Right lung (tissue), 5 donors: ENCODE measurements around the gene R3HDM1. TPM values are rescaled to one million over a fixed set of nuclear protein-coding genes. Genes with fewer than 3 reads are reported as not detected.
"Not testable (repeated sequence)": the region's sequence is repeated elsewhere in the genome, so short reads cannot be mapped to it uniquely, and the experiment has no call there.

Source experiments
- DNase-seq, 2 donors: peaks; one replicate each; pipeline ENCODE4 v3.0.0-alpha.2; 2013
- polyA plus RNA-seq, 5 donors: library from polyadenylated mRNA; unstranded; fragments of 120-200 nt; gene quantifications; one replicate each; pipeline versions ENCODE4 v1.2.1 to v1.2.3, GENCODE V29; 2013; ENCODE audit warnings: inconsistent platforms in 1 of 5, low replicate concordance in 1 of 5; ENCODE audit not compliant: insufficient read length in 5 of 5, insufficient read depth in 1 of 5

The R3HDM1 gene
- polyA plus RNA-seq, 5 donors: 31.2 to 39.2 (median 38.2) TPM

- DNase-seq: no peak
Measured at GRCh38 chr2:135563793-135564192, 32.5 kb downstream of the R3HDM1 start.

GRCh38 chr2:135570884-135571283 is 39.6 kb downstream of the R3HDM1 start:
- DNase-seq: no peak

GRCh38 chr2:135573620-135574019 is 42.3 kb downstream of the R3HDM1 start:
- no peak for DNase-seq

- no peak for DNase-seq
Measured at GRCh38 chr2:135581282-135581681, 50.0 kb downstream of the R3HDM1 start.

DNA sequence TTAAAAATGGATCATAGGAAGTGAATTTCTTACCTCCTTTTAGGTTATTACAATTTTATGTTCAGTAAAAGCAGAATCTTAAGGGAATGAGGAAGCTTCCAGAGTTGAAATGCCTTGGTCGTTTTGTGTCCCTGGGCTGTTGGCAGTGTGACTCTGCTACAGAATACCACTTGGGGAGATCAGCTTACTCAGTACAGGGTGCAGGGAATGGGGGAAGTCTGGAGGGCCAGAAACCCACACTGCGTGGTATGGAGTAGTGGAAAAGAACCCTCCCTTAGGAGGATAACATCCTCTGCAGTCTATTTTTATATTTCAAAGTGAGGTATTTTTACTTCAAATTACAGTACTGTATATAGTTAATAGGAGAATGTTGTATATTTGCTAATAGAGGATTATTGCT is 51.1 kb downstream of the R3HDM1 start:
- DNase-seq: no peak

GRCh38 chr2:135585586-135585985 is 54.3 kb downstream of the R3HDM1 start:
- no peak for DNase-seq

GRCh38 chr2:135586148-135586547 is 54.9 kb downstream of the R3HDM1 start:
- no peak for DNase-seq

DNA sequence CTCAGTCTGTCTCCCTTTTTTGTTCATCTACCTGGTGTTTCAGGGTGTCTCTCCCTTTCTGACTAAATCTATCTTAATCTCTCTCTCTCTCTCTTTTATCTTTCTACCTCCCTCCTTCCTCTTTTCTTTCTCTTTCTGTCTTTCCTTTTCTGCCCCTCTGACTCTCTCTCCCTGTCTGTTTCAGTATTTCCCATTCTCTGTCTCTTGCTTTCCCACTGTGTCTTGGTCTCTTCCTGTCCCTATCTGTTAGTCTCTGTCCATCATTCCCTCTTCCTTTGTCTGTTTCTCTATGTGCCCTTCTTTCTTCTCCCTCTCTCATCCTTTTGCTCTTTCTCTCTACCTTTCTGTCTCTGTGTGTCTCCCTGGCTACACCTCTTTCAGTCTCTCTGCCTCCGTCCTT is 56.7 kb downstream of the R3HDM1 start:
- no peak for DNase-seq

- DNase-seq: no peak
Measured at GRCh38 chr2:135590619-135591260, 59.5 kb downstream of the R3HDM1 start.

- DNase-seq: no peak
Measured at GRCh38 chr2:135600915-135601314, 69.6 kb downstream of the R3HDM1 start.

DNA sequence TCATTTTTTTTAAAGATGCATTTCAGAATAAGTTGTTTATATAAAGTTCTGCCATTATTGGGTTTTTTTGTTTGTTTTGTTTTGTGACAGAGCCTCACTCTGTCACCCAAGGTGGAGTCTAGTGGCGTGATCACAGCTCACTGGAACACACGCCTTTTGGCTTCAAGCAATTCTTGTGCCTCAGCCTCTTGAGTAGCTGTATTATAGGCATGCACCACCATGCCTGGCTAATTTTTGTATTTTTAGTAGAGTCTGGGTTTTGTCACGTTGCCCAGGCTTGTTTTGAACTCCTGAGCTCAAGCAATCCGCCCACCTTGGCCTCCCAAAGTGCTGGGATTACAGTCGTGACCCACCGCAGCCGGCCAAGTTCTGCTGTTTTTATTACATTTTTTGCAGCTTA is 72.3 kb downstream of the R3HDM1 start:
- no peak for DNase-seq

- DNase-seq: no peak
Measured at GRCh38 chr2:135607561-135607960, 76.3 kb downstream of the R3HDM1 start.

- no peak for DNase-seq
Measured at GRCh38 chr2:135612319-135612718, 81.0 kb downstream of the R3HDM1 start.

GRCh38 chr2:135615404-135615803 is 84.1 kb downstream of the R3HDM1 start:
- no peak for DNase-seq

- no peak for DNase-seq
Measured at GRCh38 chr2:135617501-135618015, 86.3 kb downstream of the R3HDM1 start.

GRCh38 chr2:135620198-135620597 is 88.9 kb downstream of the R3HDM1 start:
- DNase-seq: no peak

DNA sequence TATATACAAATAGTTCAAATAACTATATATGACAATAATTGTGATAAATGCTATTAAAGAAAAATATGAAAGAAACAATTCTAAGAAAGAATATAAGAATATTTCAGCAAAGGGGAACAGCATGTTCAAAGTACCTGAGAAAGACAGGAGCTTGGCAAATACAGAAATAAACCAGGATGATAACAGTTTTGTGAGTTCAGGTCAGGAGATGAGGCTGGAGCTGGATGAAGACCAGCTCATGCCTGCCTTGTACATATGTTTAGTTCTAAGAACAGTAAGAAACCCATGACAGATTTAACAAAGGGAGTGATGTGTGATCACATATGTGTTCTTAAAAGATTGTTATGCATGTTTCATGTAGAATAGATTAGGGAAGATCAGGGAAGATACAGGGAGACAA is 98.2 kb downstream of the R3HDM1 start:
- no peak for DNase-seq

DNA sequence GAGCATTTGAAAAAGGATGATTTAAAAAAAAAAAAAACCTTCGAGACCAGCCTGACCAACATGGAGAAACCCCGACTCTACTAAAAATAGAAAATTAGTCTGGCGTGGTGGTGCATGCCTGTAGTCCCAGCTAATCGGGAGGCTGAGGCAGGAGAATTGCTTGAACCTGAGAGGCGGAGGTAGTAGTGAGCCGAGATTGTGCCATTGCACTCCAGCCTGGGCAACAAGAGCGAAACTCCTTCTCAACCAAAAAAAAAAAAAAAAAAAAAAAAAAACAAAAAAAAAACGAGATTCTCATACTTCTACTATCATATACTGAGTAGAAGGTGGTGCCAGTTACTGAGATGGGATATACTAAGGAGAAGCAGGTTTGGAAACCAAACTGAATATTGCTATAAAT is 98.8 kb downstream of the R3HDM1 start:
- DNase-seq: not testable (repeated sequence)

GRCh38 chr2:135630488-135630887 is 99.2 kb downstream of the R3HDM1 start:
- DNase-seq: no peak

DNA sequence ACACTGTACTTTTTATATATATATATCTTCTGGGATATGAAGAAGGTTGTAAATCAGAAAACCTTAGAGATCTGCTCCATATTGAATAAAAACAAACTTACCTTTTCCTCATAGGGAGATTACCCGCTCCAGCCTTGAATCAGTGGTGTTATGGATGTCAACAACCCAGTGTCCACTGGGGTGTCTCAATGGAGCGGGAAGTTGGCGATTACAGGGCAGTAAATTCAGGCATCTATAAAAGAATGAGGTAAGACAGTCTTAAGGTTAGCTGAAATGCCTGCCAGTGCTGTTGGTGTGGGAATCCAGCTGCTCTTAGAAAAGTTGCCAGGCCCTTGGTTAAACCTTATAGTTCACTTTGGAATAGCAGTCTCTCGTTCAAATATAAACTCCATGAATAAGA is 102.3 kb downstream of the R3HDM1 start:
- DNase-seq: no peak

- DNase-seq: no peak
Measured at GRCh38 chr2:135635212-135635835, 104.0 kb downstream of the R3HDM1 start.

DNA sequence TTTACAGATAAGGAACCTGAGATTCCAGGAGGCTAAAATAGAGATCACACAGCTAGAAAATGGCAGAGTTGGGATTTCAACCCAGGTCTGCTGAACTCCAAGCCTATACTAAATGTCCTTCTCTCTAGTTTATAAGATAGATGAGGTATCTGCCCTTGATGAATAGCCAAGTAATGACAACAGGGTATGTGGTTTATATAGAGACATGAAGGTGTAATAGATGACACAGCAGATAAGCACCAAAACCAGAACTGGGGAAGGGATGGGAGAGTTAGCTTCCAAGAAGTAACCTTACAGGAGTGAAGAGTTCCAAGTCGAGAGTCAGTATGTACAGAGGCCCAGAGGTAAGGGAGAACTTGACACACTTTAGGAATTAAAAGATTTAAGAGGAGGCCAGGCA is 105.7 kb downstream of the R3HDM1 start:
- DNase-seq: no peak

DNA sequence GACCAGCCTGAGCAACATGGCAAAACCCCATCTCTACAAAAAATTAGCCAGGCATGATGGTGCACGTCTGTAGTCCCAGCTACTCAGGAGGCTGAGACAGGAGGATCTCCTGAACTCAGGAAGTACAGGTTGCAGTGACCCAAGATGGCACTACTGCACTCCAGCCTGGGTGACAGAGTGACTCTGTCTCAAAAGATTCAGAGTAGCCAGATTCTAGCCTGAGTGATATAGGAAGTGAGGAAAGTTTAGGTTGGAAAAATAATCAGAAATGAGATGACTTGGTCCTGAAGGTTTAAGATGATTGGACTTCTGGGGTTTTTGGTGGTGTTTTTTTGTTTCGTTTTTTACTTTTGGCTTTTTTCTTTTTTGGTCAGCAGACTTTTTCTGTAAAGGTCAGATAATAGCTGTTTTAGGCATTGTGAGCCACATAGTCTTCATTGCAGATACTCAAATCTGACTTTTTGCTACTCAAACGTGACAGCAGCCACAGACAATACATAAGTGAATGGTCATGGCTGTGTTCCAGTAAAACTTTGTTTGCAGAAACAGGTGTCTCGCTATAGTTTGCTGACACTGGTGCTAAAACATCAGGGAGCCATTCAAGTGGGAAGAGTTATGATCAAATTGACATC is 106.3 kb downstream of the R3HDM1 start:
- DNase-seq: no peak
